Liver (tissue), 9 donors: ENCODE results near the gene KHNYN. TPM values are rescaled to one million over a fixed set of nuclear protein-coding genes. Genes with fewer than 3 reads are reported as not detected.

ENCODE experiments used
- DNase-seq: peaks from one replicate; pipeline ENCODE4 v3.0.0-alpha.2; 2017; ENCODE audit warnings: low spot score
- H3K27ac ChIP-seq, 2 donors: one replicate each; pipeline ENCODE4 v1.7.0; 2013; ENCODE audit warnings: inconsistent platforms in 2 of 2, low read length in 2 of 2, control low read depth in 1 of 2, low read depth in 1 of 2, mild to moderate bottlenecking in 1 of 2
- H3K27me3 ChIP-seq, 4 donors: one replicate each; pipeline versions ENCODE4 v1.6.1 to v1.7.0; 2013; ENCODE audit warnings: low read length in 3 of 4, inconsistent platforms in 1 of 4, mild to moderate bottlenecking in 1 of 4, moderate library complexity in 1 of 4; ENCODE audit not compliant: control insufficient read depth in 4 of 4, insufficient read depth in 4 of 4
- H3K36me3 ChIP-seq, 4 donors: one replicate each; pipeline versions ENCODE4 v1.6.1 to v1.7.0; 2013; ENCODE audit warnings: low read length in 3 of 4, mild to moderate bottlenecking in 3 of 4, low read depth in 1 of 4, moderate library complexity in 1 of 4; ENCODE audit not compliant: control insufficient read depth in 4 of 4, insufficient read depth in 3 of 4
- H3K4me1 ChIP-seq, 4 donors: one replicate each; pipeline versions ENCODE4 v1.6.1 to v1.7.0; 2013; ENCODE audit warnings: low read length in 3 of 4, mild to moderate bottlenecking in 3 of 4, moderate library complexity in 1 of 4; ENCODE audit not compliant: control insufficient read depth in 4 of 4, insufficient read depth in 4 of 4
- H3K4me3 ChIP-seq, 3 donors: one replicate each; pipeline versions ENCODE4 v1.6.1 to v1.7.0; 2013; ENCODE audit warnings: low read length in 3 of 3, control low read depth in 1 of 3, low read depth in 1 of 3, mild to moderate bottlenecking in 1 of 3
- H3K9ac ChIP-seq, 2 donors: one replicate each; pipeline ENCODE4 v1.7.0; 2013; ENCODE audit warnings: low read length in 2 of 2, mild to moderate bottlenecking in 2 of 2, moderate library complexity in 2 of 2, control low read depth in 1 of 2, low read depth in 1 of 2
- H3K9me3 ChIP-seq, 4 donors: one replicate each; pipeline versions ENCODE4 v1.6.1 to v1.7.0; 2013; ENCODE audit warnings: low read length in 3 of 4; ENCODE audit not compliant: control insufficient read depth in 4 of 4
- ATF3 ChIP-seq: IDR thresholded peaks from 2 replicates; pipeline ENCODE4 v1.6.1; 2016; ENCODE audit warnings: antibody characterized with exemption
- CTCF ChIP-seq: fragments of 150-350 bp; IDR thresholded peaks from 2 replicates; pipeline ENCODE4 v1.5.1; 2017; ENCODE audit warnings: improper control_type of control experiment, low read depth, low read length; ENCODE audit not compliant: missing input control
- EGR1 ChIP-seq, 2 donors: IDR thresholded peaks; 2 replicates each; pipeline ENCODE4 v1.6.1; 2016 to 2018; ENCODE audit warnings: antibody characterized with exemption in 2 of 2, low read depth in 2 of 2
- FOXA1 ChIP-seq: IDR thresholded peaks from 2 replicates; pipeline ENCODE4 v1.6.1; 2016; ENCODE audit warnings: antibody characterized with exemption
- FOXA2 ChIP-seq: IDR thresholded peaks from 2 replicates; pipeline ENCODE4 v1.6.1; 2016; ENCODE audit warnings: antibody characterized with exemption
- GABPA ChIP-seq, 2 donors: IDR thresholded peaks in 1 of 2; conservative IDR thresholded peaks in 1 of 2; 2 replicates each; pipeline ENCODE4 v1.6.1; 2016; ENCODE audit warnings: antibody characterized with exemption in 2 of 2, mild to moderate bottlenecking in 1 of 2, moderate library complexity in 1 of 2
- HNF4A ChIP-seq, 2 donors: conservative IDR thresholded peaks; 2 replicates each; pipeline ENCODE4 v1.6.1; 2016; ENCODE audit warnings: antibody characterized with exemption in 2 of 2, mild to moderate bottlenecking in 2 of 2
- HNF4G ChIP-seq: IDR thresholded peaks from 2 replicates; pipeline ENCODE4 v1.6.1; 2016; ENCODE audit warnings: antibody characterized with exemption
- JUND ChIP-seq, 2 donors: IDR thresholded peaks; 2 replicates each; pipeline ENCODE4 v1.6.1; 2016; ENCODE audit warnings: antibody characterized with exemption in 2 of 2
- MAX ChIP-seq: IDR thresholded peaks from 2 replicates; pipeline ENCODE4 v1.6.1; 2016; ENCODE audit warnings: antibody characterized with exemption
- RAD21 ChIP-seq, 2 donors: IDR thresholded peaks; 2 replicates each; pipeline ENCODE4 v1.6.1; 2016; ENCODE audit warnings: antibody characterized with exemption in 2 of 2, mild to moderate bottlenecking in 2 of 2
- RXRA ChIP-seq, 2 donors: IDR thresholded peaks; 2 replicates each; pipeline ENCODE4 v1.6.1; 2017 to 2018; ENCODE audit warnings: antibody characterized with exemption in 2 of 2, mild to moderate bottlenecking in 1 of 2
- SP1 ChIP-seq: IDR thresholded peaks from 2 replicates; pipeline ENCODE4 v1.6.1; 2018; ENCODE audit warnings: antibody characterized with exemption, mild to moderate bottlenecking
- TAF1 ChIP-seq: conservative IDR thresholded peaks from 2 replicates; pipeline ENCODE4 v1.6.1; 2016; ENCODE audit warnings: antibody characterized with exemption, mild to moderate bottlenecking
- YY1 ChIP-seq: IDR thresholded peaks from 2 replicates; pipeline ENCODE4 v1.6.1; 2016; ENCODE audit warnings: antibody characterized with exemption, mild to moderate bottlenecking
- WGBS: extraction: QIAGEN DNeasy Blood & Tissue Kit; methylation state at CpG from one replicate; pipeline ENCODE4 v1.1.7; 2013; 5-methylcytosine and 5-hydroxymethylcytosine counted together
- polyA plus RNA-seq, 2 donors: library from polyadenylated mRNA; stranded (reverse) in 1 of 2; unstranded in 1 of 2; fragments of 200-250 nt in 1 of 2; fragments of >200 nt in 1 of 2; fragmentation: Nextera tagmentation in 1 of 2; extraction: Ambion mirVana in 1 of 2; gene quantifications; one replicate each; pipeline versions ENCODE4 v1.2.1 to v1.2.3, GENCODE V29; 2013 to 2015
- total RNA-seq, 2 donors: library from RNA; depleted of rRNA; stranded (reverse); fragments of >200 nt; gene quantifications; one replicate each; pipeline ENCODE4 v1.2.3, GENCODE V29; 2014
- TF ChIP-seq, protein P1 (sequence below): IDR thresholded peaks from 2 replicates; pipeline ENCODE4 v1.6.1; 2016; ENCODE audit warnings: antibody characterized with exemption, mild to moderate bottlenecking
- donor health status: healthy.
- donor health status: healthy.
- donor health status: healthy.
- donor health status: healthy.
- donor health status: healthy.

The KHNYN gene
- total and polyA plus RNA-seq, 4 donors = 3.0 to 40.3 (median 24.6) TPM

- Histone ChIP-seq H3K4me1 (no peaks in the 10 kb centered on the region), H3K9me3 (no peaks in the 10 kb centered on the region), H3K4me3 (no peak overlapping the region), H3K27me3 (no peaks in the 10 kb centered on the region), H3K27ac (no peak overlapping the region), H3K36me3 (no peaks in the 10 kb centered on the region), H3K9ac (no peak overlapping the region)
- no peak for DNase-seq
- WGBS = 61% methylated on average over 3 of the region's 5 CpGs
- TF ChIP-seq RAD21 (IDR thresholded peaks at IDR 0.05) (no peak), JUND (IDR thresholded peaks at IDR 0.05) (no peak), ATF3 (no peak), EGR1 (IDR thresholded peaks at IDR 0.05; ENCODE audit: low read depth in 2 of 2) (no peak), FOXA2 (no peak), HNF4A (conservative IDR thresholded peaks at IDR 0.05) (no peak), GABPA (IDR thresholded peaks at IDR 0.05 in 1 of 2, conservative IDR thresholded peaks at IDR 0.05 in 1 of 2) (no peak), RXRA (IDR thresholded peaks at IDR 0.05) (no peak), SP1 (no peak), HNF4G (no peak)
- TF ChIP-seq, protein P1, sequence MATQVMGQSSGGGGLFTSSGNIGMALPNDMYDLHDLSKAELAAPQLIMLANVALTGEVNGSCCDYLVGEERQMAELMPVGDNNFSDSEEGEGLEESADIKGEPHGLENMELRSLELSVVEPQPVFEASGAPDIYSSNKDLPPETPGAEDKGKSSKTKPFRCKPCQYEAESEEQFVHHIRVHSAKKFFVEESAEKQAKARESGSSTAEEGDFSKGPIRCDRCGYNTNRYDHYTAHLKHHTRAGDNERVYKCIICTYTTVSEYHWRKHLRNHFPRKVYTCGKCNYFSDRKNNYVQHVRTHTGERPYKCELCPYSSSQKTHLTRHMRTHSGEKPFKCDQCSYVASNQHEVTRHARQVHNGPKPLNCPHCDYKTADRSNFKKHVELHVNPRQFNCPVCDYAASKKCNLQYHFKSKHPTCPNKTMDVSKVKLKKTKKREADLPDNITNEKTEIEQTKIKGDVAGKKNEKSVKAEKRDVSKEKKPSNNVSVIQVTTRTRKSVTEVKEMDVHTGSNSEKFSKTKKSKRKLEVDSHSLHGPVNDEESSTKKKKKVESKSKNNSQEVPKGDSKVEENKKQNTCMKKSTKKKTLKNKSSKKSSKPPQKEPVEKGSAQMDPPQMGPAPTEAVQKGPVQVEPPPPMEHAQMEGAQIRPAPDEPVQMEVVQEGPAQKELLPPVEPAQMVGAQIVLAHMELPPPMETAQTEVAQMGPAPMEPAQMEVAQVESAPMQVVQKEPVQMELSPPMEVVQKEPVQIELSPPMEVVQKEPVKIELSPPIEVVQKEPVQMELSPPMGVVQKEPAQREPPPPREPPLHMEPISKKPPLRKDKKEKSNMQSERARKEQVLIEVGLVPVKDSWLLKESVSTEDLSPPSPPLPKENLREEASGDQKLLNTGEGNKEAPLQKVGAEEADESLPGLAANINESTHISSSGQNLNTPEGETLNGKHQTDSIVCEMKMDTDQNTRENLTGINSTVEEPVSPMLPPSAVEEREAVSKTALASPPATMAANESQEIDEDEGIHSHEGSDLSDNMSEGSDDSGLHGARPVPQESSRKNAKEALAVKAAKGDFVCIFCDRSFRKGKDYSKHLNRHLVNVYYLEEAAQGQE = no peak
Measured at GRCh38 chr14:24463017-24463883, 33.5 kb downstream of the KHNYN start.

DNA sequence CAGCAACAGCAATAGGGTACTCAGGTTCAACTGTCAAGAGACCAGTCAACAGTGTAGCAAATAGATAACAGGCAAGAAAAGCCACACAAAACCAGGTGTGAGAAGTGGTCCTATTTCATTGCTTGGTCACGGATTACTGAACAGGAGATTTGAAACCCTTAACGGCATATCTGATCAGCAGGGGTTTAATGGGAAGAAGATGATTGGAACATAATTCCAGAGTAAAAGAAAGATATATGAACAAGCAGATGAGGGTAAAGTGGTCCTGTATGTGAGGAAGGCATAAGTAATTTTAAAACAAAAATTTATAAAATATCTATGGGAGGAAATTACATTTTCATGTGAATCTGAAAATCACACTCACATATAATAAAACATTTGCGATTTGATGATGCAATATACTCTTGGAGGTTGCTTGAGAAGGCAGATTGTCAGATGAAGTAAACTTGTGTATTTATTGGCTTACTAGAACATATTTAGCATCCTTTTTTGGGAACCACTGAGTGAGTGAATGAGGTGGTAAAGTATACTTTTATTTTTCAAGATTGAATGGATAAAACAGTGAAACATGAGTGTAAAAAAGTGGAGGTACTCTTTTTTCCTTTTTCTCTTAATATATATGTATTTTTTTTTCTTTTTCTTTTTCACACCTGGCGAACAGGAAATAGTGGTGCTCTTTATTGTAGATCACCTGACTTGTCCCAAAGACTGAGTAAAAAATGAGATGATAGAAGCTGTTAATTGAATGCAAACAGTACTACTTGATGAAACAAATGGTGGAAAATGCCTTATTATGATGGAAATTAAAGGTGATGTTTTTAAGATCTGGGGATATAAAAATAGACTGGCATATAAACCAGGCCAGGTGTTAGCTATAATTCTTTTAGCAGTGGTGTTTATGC lies 34.4 kb downstream of the KHNYN start:
- Histone ChIP-seq H3K36me3 (no peaks in the 10 kb centered on the region), H3K27me3 (no peaks in the 10 kb centered on the region), H3K4me1 (no peaks in the 10 kb centered on the region), H3K4me3 (no peak overlapping the region), H3K27ac (no peak overlapping the region), H3K9ac (no peak overlapping the region), H3K9me3 (no peaks in the 10 kb centered on the region)
- no peak for TF ChIP-seq FOXA2
- TF ChIP-seq JUND (IDR thresholded peaks at IDR 0.05) = no peak
- no peak for TF ChIP-seq TAF1
- no peak for TF ChIP-seq GABPA (IDR thresholded peaks at IDR 0.05 in 1 of 2, conservative IDR thresholded peaks at IDR 0.05 in 1 of 2)
- TF ChIP-seq CTCF = no peak
- TF ChIP-seq, protein P1 = no peak
- no peak for TF ChIP-seq YY1
- TF ChIP-seq HNF4A (conservative IDR thresholded peaks at IDR 0.05) = no peak
- TF ChIP-seq RXRA (IDR thresholded peaks at IDR 0.05) = no peak
- no peak for TF ChIP-seq FOXA1
- TF ChIP-seq ATF3 = no peak
- no peak for TF ChIP-seq RAD21 (IDR thresholded peaks at IDR 0.05)
- TF ChIP-seq MAX = no peak
- TF ChIP-seq EGR1 (IDR thresholded peaks at IDR 0.05; ENCODE audit: low read depth in 2 of 2) = no peak
- WGBS = 64% methylated on average over 4 of the region's 4 CpGs
- no peak for DNase-seq
